Pancreas (tissue), 10 donors: Measurements from ENCODE around the gene SLC1A2. TPM values are rescaled to one million over a fixed set of nuclear protein-coding genes. Genes with fewer than 3 reads are reported as not detected.
A peak's percentile ranks its signal among the peaks of the same experiment; 100 is the strongest.

ENCODE experiments used
- ATAC-seq, 4 donors: fragments of 200-7000 bp; cut with Tn5 transposase; one replicate each; pipeline versions ENCODE4 v1.8.0 to v1.9.1; 2020; ENCODE audit warnings: mild to moderate bottlenecking in 4 of 4, moderate library complexity in 4 of 4
- DNase-seq, 6 donors: peaks; one replicate each; pipeline ENCODE4 v3.0.0-alpha.2; 2020
- FAIRE-seq: peaks from 2 replicates; lab custom pipeline; 2012; peaks lifted over from hg19 to GRCh38; lab: Jason Lieb, UNC
- H3K27ac ChIP-seq, 4 donors: fragments of 200-600 bp; sonication (generic); 1 replicate in 3 of 4; 2 replicates in 1 of 4; pipeline versions ENCODE4 v1.5.0 to v1.8.0; 2020
- H3K27me3 ChIP-seq, 4 donors: fragments of 200-600 bp; one replicate each; pipeline ENCODE4 v1.8.0; 2021
- H3K36me3 ChIP-seq, 3 donors: fragments of 200-600 bp; sonication (generic) in 1 of 3; one replicate each; pipeline versions ENCODE4 v1.5.0 to v1.8.0; 2020 to 2021
- H3K4me1 ChIP-seq, 3 donors: fragments of 200-600 bp; one replicate each; pipeline ENCODE4 v1.8.0; 2021
- H3K4me3 ChIP-seq, 4 donors: fragments of 200-600 bp; sonication (generic) in 2 of 4; one replicate each; pipeline versions ENCODE4 v1.5.0 to v1.8.0; 2020 to 2021
- H3K9me3 ChIP-seq, 4 donors: fragments of 200-600 bp; one replicate each; pipeline ENCODE4 v1.8.0; 2021
- CTCF ChIP-seq, 4 donors: fragments of 200-600 bp; sonication (generic) in 3 of 4; IDR thresholded peaks; one replicate each; pipeline versions ENCODE4 v1.5.0 to v1.8.0; 2021; ENCODE audit warnings: antibody characterized with exemption in 4 of 4
- WGBS, 2 donors: extraction: QIAGEN DNeasy Blood & Tissue Kit; methylation state at CpG; one replicate each; pipeline ENCODE4 v1.1.7; 2013; 5-methylcytosine and 5-hydroxymethylcytosine counted together
- intact Hi-C, 3 donors: fragments of 100-400 bp; cut with DNase I; formaldehyde crosslinking; loops; one replicate each; pipeline versions ENCODE4 v1.11.1 to v1.14.2; 2022
- polyA plus RNA-seq, 2 donors: library from polyadenylated mRNA; stranded (reverse); fragments of 200-250 nt; gene quantifications; one replicate each; pipeline ENCODE4 v1.2.3, GENCODE V29; 2013
- total RNA-seq, 6 donors: library from RNA; stranded (reverse); fragmentation: NEBNext Ultra II Directional in 4 of 6; extraction: Animal tissue kit (Norgen Biotek cat#: 25700) in 4 of 6; gene quantifications; one replicate each; pipeline versions ENCODE4 v1.2.1 to v1.2.4, GENCODE V29; 2021 to 2023
- donor health status: healthy with polysubstance abuse.
- donor health status: DM: no; HTN: no; CAD: no; lungs with moderate emphysema.
- donor health status: DM: no; HTN: no; CAD: no.
- donor health status: control.
- donor health status: control.
- donor health status: Bipolar disorder and iron deficiency.
- donor health status: DM: yes; HTN: yes; CAD: no.
- donor health status: DM: no; HTN: no; CAD: no.
- donor health status: DM: no; HTN: no; CAD: no.
- donor health status: DM: yes; HTN: yes; CAD: no.

Gene SLC1A2
- total and polyA plus RNA-seq, 8 donors = 4.7 to 62.5 (median 35.3) TPM

GRCh38 chr11:35359321-35360054 is 59.9 kb downstream of the SLC1A2 start:
- ATAC-seq (no peak), FAIRE-seq (no peak), DNase-seq (peak in 1 of 6 donors; percentile 44)
- WGBS, 2 donors = 28 to 36% methylated on average over 3 of the region's 3 CpGs
- no peaks in the 10 kb centered on the region for H3K9me3 ChIP-seq
- peak overlapping the region in 1 of 4 donors; percentile 20 for H3K27ac ChIP-seq
- intact Hi-C loops = no loop called here
- no peak for TF ChIP-seq CTCF (IDR thresholded peaks at IDR 0.05)
- no peaks in the 10 kb centered on the region for H3K27me3 ChIP-seq
- no peaks in the 10 kb centered on the region for H3K36me3 ChIP-seq
- H3K4me3 ChIP-seq = no peak overlapping the region
- peaks cover 11 to 25% (median 23%) of the 10 kb centered on the region in 3 donors for H3K4me1 ChIP-seq

- peak overlapping the region in 1 of 4 donors; percentile 38 for H3K27ac ChIP-seq
- ATAC-seq = no peak
Measured at GRCh38 chr11:35358391-35358790, 61.0 kb downstream of the SLC1A2 start.

GRCh38 chr11:35357923-35358322 is 61.4 kb downstream of the SLC1A2 start:
- H3K36me3 ChIP-seq = no peaks in the 10 kb centered on the region
- H3K4me3 ChIP-seq = no peak overlapping the region
- peak; percentile 51 to 62 (median 55) for ATAC-seq
- FAIRE-seq = no peak
- no peaks in the 10 kb centered on the region for H3K9me3 ChIP-seq
- peak overlapping the region in 1 of 4 donors; percentile 38 for H3K27ac ChIP-seq
- intact Hi-C loops = no loop called here
- no peaks in the 10 kb centered on the region for H3K27me3 ChIP-seq
- TF ChIP-seq CTCF (IDR thresholded peaks at IDR 0.05) = no peak
- DNase-seq = no peak
- peaks cover 0 to 16% (median 12%) of the 10 kb centered on the region in 3 donors for H3K4me1 ChIP-seq
- WGBS, 2 donors = 40 to 47% methylated on average over 5 of the region's 5 CpGs

More at GRCh38 chr11:35358391-35358790, 61.0 kb downstream of the SLC1A2 start:
- peaks cover 2 to 16% (median 12%) of the 10 kb centered on the region in 3 donors for H3K4me1 ChIP-seq
- intact Hi-C loops = no loop called here
- FAIRE-seq = no peak
- no peaks in the 10 kb centered on the region for H3K27me3 ChIP-seq
- TF ChIP-seq CTCF (IDR thresholded peaks at IDR 0.05) = no peak
- H3K36me3 ChIP-seq = no peaks in the 10 kb centered on the region
- H3K4me3 ChIP-seq = no peak overlapping the region
- no peaks in the 10 kb centered on the region for H3K9me3 ChIP-seq
- DNase-seq = no peak

- 95 to 98% methylated on average over 5 of the region's 5 CpGs for WGBS, 2 donors
- Histone ChIP-seq H3K4me3 (no peak overlapping the region), H3K36me3 (no peaks in the 10 kb centered on the region), H3K4me1 (peaks cover 5 to 28% (median 22%) of the 10 kb centered on the region in 3 donors), H3K27me3 (no peaks in the 10 kb centered on the region), H3K9me3 (no peaks in the 10 kb centered on the region), H3K27ac (no peak overlapping the region)
- intact Hi-C loops = no loop called here
- FAIRE-seq (no peak), DNase-seq (no peak), ATAC-seq (no peak)
- no peak for TF ChIP-seq CTCF (IDR thresholded peaks at IDR 0.05)
Measured at GRCh38 chr11:35355102-35355749, 64.1 kb downstream of the SLC1A2 start.

- no peak for TF ChIP-seq CTCF (IDR thresholded peaks at IDR 0.05)
- 87 to 90% methylated on average over 7 of the region's 7 CpGs for WGBS, 2 donors
- H3K27me3 ChIP-seq = no peaks in the 10 kb centered on the region
- peaks cover 5 to 27% (median 22%) of the 10 kb centered on the region in 3 donors for H3K4me1 ChIP-seq
- no peaks in the 10 kb centered on the region for H3K36me3 ChIP-seq
- H3K9me3 ChIP-seq = no peaks in the 10 kb centered on the region
- FAIRE-seq = no peak
- intact Hi-C loops = no loop called here
- no peak overlapping the region for H3K27ac ChIP-seq
- no peak for ATAC-seq
- no peak overlapping the region for H3K4me3 ChIP-seq
- DNase-seq = no peak
Measured at GRCh38 chr11:35354644-35355043, 64.7 kb downstream of the SLC1A2 start.
